GM21515 (cell line): ENCODE data around the gene SPG11.
"Not testable (repeated sequence)": the region's sequence is repeated elsewhere in the genome, so short reads cannot be mapped to it uniquely, and the experiment has no call there.

Experiments used
- ATAC-seq: cut with Tn5 transposase; IDR thresholded peaks from one replicate; pipeline ENCODE4 v1.9.1; 2021; ENCODE audit not compliant: unreplicated experiment

The SPG11 gene

GRCh38 chr15:44682809-44683682, 19.6 kb upstream of the SPG11 start:
- ATAC-seq = not testable (repeated sequence)

GRCh38 chr15:44682211-44682610, 18.7 kb upstream of the SPG11 start:
- ATAC-seq = no peak

DNA sequence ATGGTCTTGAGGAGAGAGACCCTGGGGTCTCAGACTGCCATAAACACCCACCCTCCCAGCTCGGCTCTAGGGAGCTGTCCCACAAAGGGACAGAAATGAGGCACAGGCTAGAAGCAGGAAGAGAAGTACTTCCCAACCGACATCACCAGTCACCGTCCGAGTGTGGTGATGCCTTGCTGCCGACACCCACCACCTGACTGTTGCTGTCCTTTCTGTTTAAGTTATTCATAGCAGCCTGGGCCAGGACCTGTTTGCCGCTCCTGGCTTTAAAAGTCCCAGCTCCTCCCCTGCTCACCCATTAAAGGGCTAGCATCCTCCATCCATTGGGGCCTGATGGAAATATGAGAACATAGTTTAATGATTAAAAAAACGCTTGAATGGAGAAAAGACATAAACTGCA, 13.2 kb upstream of the SPG11 start:
- no peak for ATAC-seq

- ATAC-seq = no peak
These were observed 12.4 kb upstream of the SPG11 start for GRCh38 chr15:44675911-44676310.

- ATAC-seq = no peak
These were observed 10.2 kb upstream of the SPG11 start for GRCh38 chr15:44673639-44674038.

GRCh38 chr15:44670087-44670950, 6.9 kb upstream of the SPG11 start:
- no peak for ATAC-seq

GRCh38 chr15:44668921-44669320, 5.5 kb upstream of the SPG11 start:
- ATAC-seq = no peak

DNA sequence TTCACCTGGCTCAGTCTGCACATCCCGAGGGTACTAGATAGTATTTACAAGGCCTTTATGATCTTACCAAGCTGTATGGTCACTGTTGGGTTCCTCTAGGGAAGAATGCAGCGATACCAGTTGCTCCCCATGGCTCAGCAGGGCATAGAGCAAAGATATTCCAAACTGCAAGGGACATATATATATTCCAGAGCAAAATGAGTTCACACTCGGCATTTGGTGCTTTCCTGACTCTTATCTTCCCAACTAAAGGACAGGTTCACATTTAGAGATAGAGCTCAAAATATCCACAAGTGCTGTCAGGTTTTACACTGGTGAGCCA, 3.5 kb upstream of the SPG11 start:
- no peak for ATAC-seq

DNA sequence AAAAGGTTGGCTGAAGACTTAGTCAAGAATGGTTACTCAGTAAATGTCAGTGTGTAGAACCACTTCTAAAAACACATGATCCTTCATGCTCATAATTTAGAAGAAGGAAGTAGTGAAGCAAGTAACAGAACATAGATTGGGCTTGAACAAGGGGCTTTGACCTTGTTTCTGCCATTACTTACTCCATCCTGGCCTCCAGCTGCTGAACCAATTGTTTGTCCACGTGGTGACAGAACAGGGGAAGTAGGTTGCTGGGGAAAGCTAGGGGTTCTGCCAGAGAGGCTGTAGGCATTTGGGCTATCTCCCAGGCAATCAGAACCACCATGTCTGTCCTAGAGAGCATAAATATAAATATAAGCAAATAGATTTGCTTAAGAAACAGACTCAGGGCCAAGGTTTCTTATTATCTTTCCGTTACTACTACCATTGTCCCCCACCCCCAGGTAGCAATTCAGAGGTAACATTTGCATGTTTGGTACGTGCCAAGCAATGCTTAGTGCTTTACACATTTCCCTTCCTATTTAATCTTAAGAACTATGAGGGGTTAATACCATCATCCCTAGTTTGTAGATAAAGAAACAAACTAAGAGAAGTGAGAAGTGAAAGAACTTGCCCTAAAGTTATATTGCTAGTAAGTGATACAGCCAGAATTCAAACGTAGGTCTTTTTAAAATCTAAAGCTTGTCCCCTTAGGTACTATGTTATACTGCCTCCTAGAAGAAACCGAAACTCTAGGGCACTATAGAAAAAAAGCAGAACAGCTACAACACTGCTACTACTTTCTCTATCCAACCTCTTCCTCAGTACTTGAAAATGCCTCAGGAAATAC, 3.0 kb upstream of the SPG11 start:
- ATAC-seq = no peak

- peak; percentile 54 for ATAC-seq
These were observed 718 bp downstream of the SPG11 start for GRCh38 chr15:44662478-44663409.

DNA sequence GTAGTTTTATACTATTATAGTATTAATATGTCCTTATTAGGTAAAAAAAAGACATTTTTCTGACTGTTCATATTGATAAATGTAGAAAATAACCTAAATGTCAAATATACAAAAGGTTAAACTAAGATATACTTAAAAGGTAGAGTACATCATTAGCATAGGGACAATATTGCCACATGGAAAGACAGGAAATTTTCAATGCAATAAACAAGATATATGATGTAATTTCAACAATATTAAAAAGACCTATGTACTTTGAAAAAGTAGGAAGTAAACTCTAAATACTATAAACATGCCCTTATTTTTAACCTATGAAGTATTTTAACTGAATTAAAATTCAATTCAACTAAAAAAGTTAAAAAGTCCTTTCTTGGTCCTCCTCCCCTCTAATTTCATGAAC, 1.9 kb downstream of the SPG11 start:
- no peak for ATAC-seq

- ATAC-seq = no peak
These were observed 4.4 kb downstream of the SPG11 start for GRCh38 chr15:44659056-44659455.

DNA sequence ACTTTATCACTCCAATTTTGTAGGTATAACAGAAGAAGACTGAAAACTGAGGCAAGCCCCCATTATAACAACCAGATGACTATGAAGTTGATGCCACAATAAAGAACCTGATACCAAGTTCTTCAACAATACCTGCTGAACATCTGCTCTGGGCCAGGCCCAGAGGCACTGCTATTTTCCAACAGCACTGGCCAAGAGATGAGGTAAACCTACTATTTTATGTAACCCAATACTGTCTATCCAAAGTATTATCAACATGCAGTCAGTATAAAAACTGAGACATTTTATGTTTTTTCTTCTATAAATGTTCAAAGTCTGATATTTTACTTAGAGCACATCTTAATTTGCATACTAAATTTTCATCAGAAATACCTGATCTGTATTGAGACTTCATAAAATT, 6.1 kb downstream of the SPG11 start:
- no peak for ATAC-seq

DNA sequence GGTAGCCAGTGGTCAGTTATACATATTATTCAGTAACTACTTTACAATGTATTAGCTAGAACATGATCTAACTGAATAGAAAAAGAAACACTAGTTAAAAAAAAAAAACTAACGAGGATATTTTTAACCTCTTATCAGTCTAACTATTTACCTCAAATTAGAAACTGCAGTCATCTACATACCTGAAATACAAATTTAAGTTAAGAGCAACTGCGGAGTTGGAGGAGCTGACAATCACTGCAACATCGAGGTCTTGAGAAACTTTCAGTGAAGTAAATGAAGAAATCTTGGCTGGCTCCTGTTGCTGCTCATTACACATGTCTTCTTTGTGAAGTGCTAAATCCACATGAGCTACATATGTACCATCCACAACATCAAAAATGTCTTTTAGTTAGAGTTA, 6.5 kb downstream of the SPG11 start:
- no peak for ATAC-seq

GRCh38 chr15:44656298-44656697, 7.2 kb downstream of the SPG11 start:
- ATAC-seq = no peak

GRCh38 chr15:44654858-44655257, 8.6 kb downstream of the SPG11 start:
- ATAC-seq = no peak

DNA sequence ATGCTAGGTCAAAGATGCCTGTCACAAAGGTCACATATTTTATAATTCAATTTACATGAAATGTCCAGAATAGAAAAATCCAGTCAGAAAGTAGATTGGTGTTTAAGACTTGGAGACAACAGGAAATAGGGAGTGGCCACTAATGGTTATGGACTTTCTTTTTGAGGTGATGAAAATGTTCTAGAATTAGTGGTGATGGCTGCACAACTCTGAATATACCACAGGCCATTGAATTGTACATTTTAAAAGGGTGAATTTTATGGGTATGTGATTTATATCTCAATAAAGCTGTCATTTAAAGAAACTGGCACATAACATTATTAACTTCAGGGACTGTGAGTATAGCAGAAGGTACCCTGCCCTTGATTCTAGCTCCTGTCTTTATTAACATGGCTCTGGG, 15.8 kb downstream of the SPG11 start:
- no peak for ATAC-seq

- ATAC-seq = no peak
These were observed 16.4 kb downstream of the SPG11 start for GRCh38 chr15:44647036-44647435.

DNA sequence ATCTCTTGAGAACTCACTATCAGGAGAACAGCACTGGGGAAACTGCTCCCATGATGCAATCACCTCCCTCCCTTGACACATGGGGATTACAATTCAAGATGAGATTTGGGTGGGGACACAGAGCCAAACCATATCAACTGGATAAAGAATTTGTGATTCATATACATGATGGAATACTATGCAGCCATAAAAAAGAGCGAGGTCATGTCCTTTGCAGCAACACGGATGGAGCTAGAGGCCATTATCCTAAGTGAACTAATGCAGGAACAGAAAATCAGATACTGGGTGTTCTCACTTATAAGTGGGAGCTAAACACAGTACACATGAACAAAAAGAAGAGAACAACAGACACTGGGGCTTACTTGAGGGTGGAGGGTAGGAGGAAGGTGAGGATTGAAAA, 17.0 kb downstream of the SPG11 start:
- no peak for ATAC-seq

DNA sequence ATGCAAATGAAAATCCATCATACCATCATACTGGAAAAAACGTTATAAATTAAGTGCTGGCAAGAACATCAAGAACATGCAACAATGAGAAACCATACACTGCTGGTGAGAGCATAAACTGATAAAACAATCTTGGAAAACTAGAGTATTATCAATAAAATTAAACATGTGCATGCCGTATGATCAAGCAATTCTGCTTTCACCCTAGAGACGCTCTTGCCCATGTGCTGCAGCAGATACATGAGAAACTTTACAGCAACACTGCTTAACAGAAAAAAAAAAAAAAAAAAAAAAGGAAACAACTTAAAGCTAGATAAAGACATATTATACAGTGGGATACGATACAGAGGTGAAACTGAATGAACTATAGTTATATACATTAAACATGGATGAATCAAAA, 21.8 kb downstream of the SPG11 start:
- ATAC-seq = no peak
